ENCODE measurements around the gene CELF1. TPM values are rescaled to one million over a fixed set of nuclear protein-coding genes. Genes with fewer than 3 reads are reported as not detected.
A peak's percentile ranks its signal among the peaks of the same experiment; 100 is the strongest.

The CELF1 gene
- total RNA-seq, 4 donors from 2014 or later = 82.9 to 248 (median 96.7) TPM

- Histone ChIP-seq H3K4me3 (no peak overlapping the region), H3K4me1 (peaks cover 11 to 45% (median 28%) of the 10 kb centered on the region in 4 donors), H3K27me3 (no peaks in the 10 kb centered on the region), H3K27ac (peak overlapping the region; percentile 64 to 79 (median 71)), H3K36me3 (peaks cover 0 to 28% (median 10%) of the 10 kb centered on the region in 4 donors), H3K9me3 (no peaks in the 10 kb centered on the region)
- in situ Hi-C loops (cut with MboI; ENCODE audit: low pct_ligation_motif_present in 1 of 4, low pct_unique_long_range_greater_than_20kb in 1 of 4, low sequenced_read_pairs in 3 of 4) = loop anchor here in 1 of 4 donors (25.0 kb wide), 1 partner anchor 95 kb away; the partner anchor contains the start of genes CELF1 and PTPMT1
- no peak for TF ChIP-seq EP300 (IDR thresholded peaks at IDR 0.05; ENCODE audit: low read depth)
- no peak for TF ChIP-seq POLR2AphosphoS5 (IDR thresholded peaks at IDR 0.05)
- TF ChIP-seq POLR2A (IDR thresholded peaks at IDR 0.05) = no peak
- no peak for TF ChIP-seq CTCF (IDR thresholded peaks at IDR 0.05)
- DNase-seq = peak; percentile 59
- intact Hi-C loops (cut with DNase I; ENCODE audit: low total_unique reads) = no loop called here
- 30 to 77% methylated on average over 2 to 7 of the region's 7 CpGs for WGBS, 2 donors (ENCODE audit: low coverage in 1 of 2)
Measured at GRCh38 chr11:47467357-47467756, 85.6 kb downstream of the CELF1 start.

GRCh38 chr11:47466701-47467250, 86.2 kb downstream of the CELF1 start:
- DNase-seq = peak; percentile 46
- in situ Hi-C loops (cut with MboI; ENCODE audit: low pct_ligation_motif_present in 1 of 4, low pct_unique_long_range_greater_than_20kb in 1 of 4, low sequenced_read_pairs in 3 of 4) = loop anchor here in 1 of 4 donors (25.0 kb wide), 1 partner anchor 96 kb away; the partner anchor contains the start of genes CELF1 and PTPMT1
- TF ChIP-seq CTCF (IDR thresholded peaks at IDR 0.05) = no peak
- TF ChIP-seq EP300 (IDR thresholded peaks at IDR 0.05; ENCODE audit: low read depth) = no peak
- H3K27ac ChIP-seq = peak overlapping the region; percentile 64 to 79 (median 71)
- H3K9me3 ChIP-seq = no peaks in the 10 kb centered on the region
- no peaks in the 10 kb centered on the region for H3K27me3 ChIP-seq
- peaks cover 11 to 45% (median 28%) of the 10 kb centered on the region in 4 donors for H3K4me1 ChIP-seq
- peaks cover 0 to 23% (median 7%) of the 10 kb centered on the region in 4 donors for H3K36me3 ChIP-seq
- 27 to 36% methylated on average over 2 to 4 of the region's 4 CpGs for WGBS, 2 donors (ENCODE audit: low coverage in 1 of 2)
- H3K4me3 ChIP-seq = no peak overlapping the region
- intact Hi-C loops (cut with DNase I; ENCODE audit: low total_unique reads) = no loop called here

GRCh38 chr11:47466201-47466600, 86.7 kb downstream of the CELF1 start:
- DNase-seq = no peak
- H3K36me3 ChIP-seq = peaks cover 0 to 17% (median 5%) of the 10 kb centered on the region in 4 donors
- intact Hi-C loops (cut with DNase I; ENCODE audit: low total_unique reads) (no loop called here), in situ Hi-C loops (cut with MboI; ENCODE audit: low pct_ligation_motif_present in 1 of 4, low pct_unique_long_range_greater_than_20kb in 1 of 4, low sequenced_read_pairs in 3 of 4) (loop anchor here in 1 of 4 donors (25.0 kb wide), 1 partner anchor 96 kb away; the partner anchor contains the start of genes CELF1 and PTPMT1)
- WGBS, 2 donors (ENCODE audit: low coverage in 1 of 2) = 37 to 43% methylated on average over 5 of the region's 5 CpGs
- TF ChIP-seq CTCF (IDR thresholded peaks at IDR 0.05) = no peak
- TF ChIP-seq EP300 (IDR thresholded peaks at IDR 0.05; ENCODE audit: low read depth) = no peak
- no peak for TF ChIP-seq POLR2A (IDR thresholded peaks at IDR 0.05)
- no peak for TF ChIP-seq POLR2AphosphoS5 (IDR thresholded peaks at IDR 0.05)
- H3K4me1 ChIP-seq = peaks cover 11 to 45% (median 28%) of the 10 kb centered on the region in 4 donors
- H3K4me3 ChIP-seq = no peak overlapping the region
- H3K27ac ChIP-seq = peak overlapping the region; percentile 64 to 79 (median 71)
- H3K27me3 ChIP-seq = no peaks in the 10 kb centered on the region
- H3K9me3 ChIP-seq = no peaks in the 10 kb centered on the region

- 88 to 94% methylated on average over 4 to 5 of the region's 5 CpGs for WGBS, 2 donors (ENCODE audit: low coverage in 1 of 2)
- Histone ChIP-seq H3K36me3 (peaks cover 0 to under 1% (median 0%) of the 10 kb centered on the region in 4 donors), H3K4me1 (peaks cover 11 to 41% (median 26%) of the 10 kb centered on the region in 4 donors)
Measured at GRCh38 chr11:47464483-47464882, 88.4 kb downstream of the CELF1 start.

More at GRCh38 chr11:47464483-47464882, 88.4 kb downstream of the CELF1 start:
- Histone ChIP-seq H3K9me3 (no peaks in the 10 kb centered on the region), H3K4me3 (no peak overlapping the region), H3K27ac (no peak overlapping the region), H3K27me3 (no peaks in the 10 kb centered on the region)
- in situ Hi-C loops (cut with MboI; ENCODE audit: low pct_ligation_motif_present in 1 of 4, low pct_unique_long_range_greater_than_20kb in 1 of 4, low sequenced_read_pairs in 3 of 4) = loop anchor here in 1 of 4 donors (25.0 kb wide), 1 partner anchor 98 kb away; the partner anchor contains the start of genes CELF1 and PTPMT1
- intact Hi-C loops (cut with DNase I; ENCODE audit: low total_unique reads) = no loop called here
- TF ChIP-seq EP300 (IDR thresholded peaks at IDR 0.05; ENCODE audit: low read depth) (no peak), CTCF (IDR thresholded peaks at IDR 0.05) (no peak), POLR2A (IDR thresholded peaks at IDR 0.05) (no peak), POLR2AphosphoS5 (IDR thresholded peaks at IDR 0.05) (no peak)
- no peak for DNase-seq
